CD4-positive, CD25-positive, alpha-beta regulatory T cell (primary cell): ENCODE measurements around the gene RAI14. TPM values are rescaled to one million over a fixed set of nuclear protein-coding genes. Genes with fewer than 3 reads are reported as not detected.

ENCODE experiments used
- ATAC-seq, 2 donors: fragments of 150-1000 bp; cut with Tn5 transposase; one replicate each; pipeline ENCODE4 v1.10.0; 2021; ENCODE audit warnings: low read depth in 2 of 2, moderate number of reproducible peaks in 2 of 2, moderate library complexity in 1 of 2
- DNase-seq, 3 donors: peaks; one replicate each; pipeline versions ENCODE4 v3.0.0 to v3.0.0-alpha.2; 2012 to 2022; ENCODE audit warnings: mixed read lengths in 1 of 3
- H3K27ac ChIP-seq: one replicate; pipeline ENCODE4 v1.7.0; 2013; ENCODE audit warnings: mild to moderate bottlenecking, low read length; ENCODE audit not compliant: insufficient read depth, poor library complexity, severe bottlenecking
- H3K27me3 ChIP-seq: one replicate; pipeline ENCODE4 v1.7.0; 2013; ENCODE audit warnings: low read length; ENCODE audit not compliant: control insufficient read depth, insufficient read depth
- H3K36me3 ChIP-seq: one replicate; pipeline ENCODE4 v1.7.0; 2013; ENCODE audit warnings: mild to moderate bottlenecking, low read length, moderate library complexity; ENCODE audit not compliant: control insufficient read depth, insufficient read depth
- H3K4me1 ChIP-seq: 2 replicates; pipeline ENCODE4 v1.7.0; 2013; ENCODE audit warnings: mild to moderate bottlenecking, low read length; ENCODE audit not compliant: insufficient read depth, control insufficient read depth, poor library complexity, severe bottlenecking
- H3K4me3 ChIP-seq: one replicate; pipeline ENCODE4 v1.7.0; 2013; ENCODE audit warnings: low read depth, mild to moderate bottlenecking, low read length, moderate library complexity
- H3K9me3 ChIP-seq, 2 experiments: 1 replicate in 1 of 2; 2 replicates in 1 of 2; pipeline ENCODE4 v1.7.0; 2013; ENCODE audit warnings: low read length in 2 of 2, mild to moderate bottlenecking in 1 of 2, moderate library complexity in 1 of 2; ENCODE audit not compliant: control insufficient read depth in 2 of 2
- H3K27ac Mint-ChIP-seq, 3 donors: one replicate each; pipeline ENCODE4 v1.8.0; 2020 to 2022; ENCODE audit warnings: mild to moderate bottlenecking in 3 of 3, mixed read lengths in 3 of 3, moderate library complexity in 2 of 3
- H3K27me3 Mint-ChIP-seq: one replicate; pipeline ENCODE4 v1.8.0; 2022; ENCODE audit warnings: mild to moderate bottlenecking, mixed read lengths
- H3K36me3 Mint-ChIP-seq: one replicate; pipeline ENCODE4 v1.8.0; 2020; ENCODE audit warnings: mixed read lengths
- H3K4me1 Mint-ChIP-seq, 4 donors: one replicate each; pipeline ENCODE4 v1.8.0; 2020 to 2022; ENCODE audit warnings: mixed read lengths in 4 of 4, mild to moderate bottlenecking in 1 of 4
- H3K4me3 Mint-ChIP-seq, 4 donors: one replicate each; pipeline ENCODE4 v1.8.0; 2020 to 2022; ENCODE audit warnings: mild to moderate bottlenecking in 4 of 4, mixed read lengths in 4 of 4, moderate library complexity in 3 of 4
- H3K9me3 Mint-ChIP-seq, 7 donors: one replicate each; pipeline ENCODE4 v1.8.0; 2020 to 2022; ENCODE audit warnings: mixed read lengths in 7 of 7, mild to moderate bottlenecking in 3 of 7, moderate library complexity in 2 of 7
- polyA plus RNA-seq, 4 donors: library from polyadenylated mRNA; unstranded; fragments of 300-500 nt; fragmentation: Illumina TruSeq; gene quantifications; one replicate each; pipeline ENCODE4 v1.2.3, GENCODE V29; 2021
- total RNA-seq: library from RNA; stranded (reverse); gene quantifications from one replicate; pipeline ENCODE4 v1.2.3, GENCODE V29; 2022

The RAI14 gene
- total and polyA plus RNA-seq, 5 donors from 2014 or later = 0.12 TPM; not detected in 4

DNA sequence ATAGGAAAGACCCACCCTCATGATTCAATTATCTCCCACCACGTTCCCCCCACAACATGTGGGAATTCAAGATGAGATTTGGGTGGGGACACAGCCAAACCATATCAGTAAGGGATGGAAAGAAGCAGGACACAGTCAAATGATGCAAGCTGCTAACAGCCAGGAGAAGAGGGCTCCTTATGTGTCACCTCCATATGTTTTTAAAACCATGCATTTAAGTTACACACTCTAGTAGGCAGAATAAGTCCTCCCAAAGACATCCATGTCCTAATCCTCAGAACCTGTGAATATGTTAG, 178.6 kb downstream of the RAI14 start:
- no peak for DNase-seq
- Histone ChIP-seq H3K9me3 (no peaks in the 10 kb centered on the region), H3K27me3 (no peaks in the 10 kb centered on the region), H3K4me3 (no peak overlapping the region), H3K27ac (no peak overlapping the region), H3K36me3 (no peaks in the 10 kb centered on the region), H3K4me1 (peaks cover 5% of the 10 kb centered on the region)
- Mint-ChIP-seq H3K4me1 (peaks cover 5 to 12% (median 11%) of the 10 kb centered on the region in 4 donors), H3K27ac (no peak overlapping the region), H3K9me3 (peaks cover 0 to 1% (median 0%) of the 10 kb centered on the region in 7 donors), H3K27me3 (peaks cover 3% of the 10 kb centered on the region), H3K4me3 (peak overlapping the region in 1 of 4 donors; percentile 1), H3K36me3 (no peaks in the 10 kb centered on the region)
- no peak for ATAC-seq

GRCh38 chr5:34835664-34836063, 179.5 kb downstream of the RAI14 start:
- Mint-ChIP-seq H3K4me3 (no peak overlapping the region), H3K27ac (no peak overlapping the region), H3K36me3 (no peaks in the 10 kb centered on the region), H3K4me1 (peaks cover 6 to 14% (median 12%) of the 10 kb centered on the region in 4 donors), H3K9me3 (peaks cover 0 to 1% (median 0%) of the 10 kb centered on the region in 7 donors), H3K27me3 (peaks cover 6% of the 10 kb centered on the region)
- DNase-seq (no peak), ATAC-seq (no peak)
- no peaks in the 10 kb centered on the region for H3K9me3 ChIP-seq
- H3K4me3 ChIP-seq = no peak overlapping the region
- no peaks in the 10 kb centered on the region for H3K27me3 ChIP-seq
- H3K4me1 ChIP-seq = peaks cover 7% of the 10 kb centered on the region
- H3K36me3 ChIP-seq = no peaks in the 10 kb centered on the region
- no peak overlapping the region for H3K27ac ChIP-seq

GRCh38 chr5:34838785-34839714, 182.9 kb downstream of the RAI14 start, which contains the start of gene TTC23L:
TSS of gene TTC23L (plus strand) at chr5:34839164. CDS start at chr5:34840672, 1,508 bp downstream.
- Histone ChIP-seq H3K36me3 (no peaks in the 10 kb centered on the region), H3K27ac (peak within 1 kb of the TSS; percentile 61), H3K4me3 (peak within 1 kb of the TSS; percentile 83), H3K27me3 (no peaks in the 10 kb centered on the region), H3K4me1 (peaks cover 7% of the 10 kb centered on the region), H3K9me3 (no peaks in the 10 kb centered on the region)
- Mint-ChIP-seq H3K4me3 (peak within 1 kb of the TSS; percentile 91 to 94 (median 92)), H3K27ac (peak within 1 kb of the TSS; percentile 92 to 96 (median 95)), H3K9me3 (peaks cover 0 to 1% (median 0%) of the 10 kb centered on the region in 7 donors), H3K36me3 (no peaks in the 10 kb centered on the region), H3K27me3 (peaks cover 11% of the 10 kb centered on the region), H3K4me1 (peaks cover 6 to 14% (median 12%) of the 10 kb centered on the region in 4 donors)
- peak; percentile 81 to 92 (median 87) for DNase-seq
- ATAC-seq = peak; percentile 86 to 90

DNA sequence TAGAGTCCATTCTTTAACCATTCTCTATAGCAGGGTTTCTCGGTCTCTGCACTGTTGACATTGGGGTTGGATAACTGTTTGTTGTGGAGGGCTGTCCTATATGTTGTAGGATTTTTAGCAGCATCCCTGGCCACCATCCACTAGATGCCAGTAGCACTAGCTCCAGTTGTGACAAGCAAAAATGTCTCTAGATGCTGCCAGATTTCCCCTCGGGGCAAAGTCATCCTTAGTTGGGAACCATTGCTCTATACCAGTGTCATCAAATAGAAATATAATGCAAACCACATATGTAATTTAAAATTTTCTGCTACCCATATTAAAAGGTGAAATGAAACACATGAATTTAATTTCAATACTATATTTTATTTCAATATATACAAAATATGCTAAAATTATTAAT, 185.7 kb downstream of the RAI14 start:
- peaks cover 7% of the 10 kb centered on the region for H3K4me1 ChIP-seq
- no peaks in the 10 kb centered on the region for H3K9me3 ChIP-seq
- no peaks in the 10 kb centered on the region for H3K9me3 Mint-ChIP-seq

DNA sequence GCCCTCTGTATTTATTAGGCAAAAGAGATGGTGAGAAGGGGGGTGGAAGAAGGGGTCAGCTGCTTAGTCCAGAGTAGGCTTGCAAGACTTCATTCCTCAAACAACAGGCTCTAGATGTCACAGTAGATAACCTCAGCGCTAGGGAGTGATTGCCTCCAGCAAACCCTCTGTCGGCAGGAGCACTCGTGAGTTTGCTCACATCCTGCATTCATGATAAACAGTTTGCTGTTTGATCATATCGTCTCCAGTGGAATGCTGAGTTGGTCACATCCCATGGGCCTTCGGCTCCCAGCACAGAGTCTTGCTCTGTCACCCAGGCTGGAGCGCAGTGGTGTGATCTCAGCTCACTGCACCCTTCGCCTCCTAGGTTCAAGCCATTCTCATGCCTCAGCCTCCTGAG, 186.4 kb downstream of the RAI14 start:
- no peak overlapping the region for H3K27ac Mint-ChIP-seq
- H3K9me3 Mint-ChIP-seq = no peaks in the 10 kb centered on the region
- H3K4me1 ChIP-seq = peaks cover 7% of the 10 kb centered on the region
- no peak overlapping the region for H3K4me3 ChIP-seq
- H3K27ac ChIP-seq = no peak overlapping the region
- H3K9me3 ChIP-seq = no peaks in the 10 kb centered on the region
- no peaks in the 10 kb centered on the region for H3K36me3 Mint-ChIP-seq
- no peaks in the 10 kb centered on the region for H3K27me3 ChIP-seq
- ATAC-seq (no peak), DNase-seq (no peak)
- peaks cover 4 to 14% (median 8%) of the 10 kb centered on the region in 4 donors for H3K4me1 Mint-ChIP-seq
- peaks cover 22% of the 10 kb centered on the region for H3K27me3 Mint-ChIP-seq
- no peak overlapping the region for H3K4me3 Mint-ChIP-seq
- H3K36me3 ChIP-seq = no peaks in the 10 kb centered on the region

More for the DNA sequence above, 185.7 kb downstream of the RAI14 start:
- no peaks in the 10 kb centered on the region for H3K27me3 ChIP-seq
- Mint-ChIP-seq H3K4me1 (peaks cover 6 to 14% (median 9%) of the 10 kb centered on the region in 4 donors), H3K27me3 (peaks cover 22% of the 10 kb centered on the region), H3K27ac (no peak overlapping the region), H3K36me3 (no peaks in the 10 kb centered on the region), H3K4me3 (peak overlapping the region in 1 of 4 donors; percentile 61)
- no peak overlapping the region for H3K27ac ChIP-seq
- H3K4me3 ChIP-seq = no peak overlapping the region
- DNase-seq (no peak), ATAC-seq (no peak)
- no peaks in the 10 kb centered on the region for H3K36me3 ChIP-seq

DNA sequence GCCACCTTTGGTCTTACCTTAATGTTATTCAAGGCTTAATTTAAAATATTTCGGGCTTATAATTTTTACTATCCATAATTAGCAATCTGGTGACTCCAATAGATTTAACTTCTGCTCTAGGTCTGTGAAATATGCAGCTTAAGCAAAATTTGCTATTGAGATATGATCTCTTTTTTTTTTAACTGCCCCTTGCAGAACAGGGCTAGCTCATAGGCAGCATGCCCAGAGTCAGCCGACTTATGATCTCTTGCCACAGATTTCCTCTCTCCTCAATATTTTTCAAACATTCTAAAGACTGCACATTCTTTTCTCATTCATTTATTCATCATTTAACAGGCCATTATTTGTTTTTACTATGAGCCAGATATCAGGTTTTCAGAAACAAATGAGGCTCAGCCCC, 187.4 kb downstream of the RAI14 start:
- peak overlapping the region in 1 of 4 donors; percentile 4 for H3K4me3 Mint-ChIP-seq

GRCh38 chr5:34844106-34844505, 188.0 kb downstream of the RAI14 start:
- Histone ChIP-seq H3K9me3 (no peaks in the 10 kb centered on the region), H3K27me3 (no peaks in the 10 kb centered on the region), H3K4me1 (peaks cover 7% of the 10 kb centered on the region), H3K4me3 (no peak overlapping the region), H3K27ac (no peak overlapping the region), H3K36me3 (no peaks in the 10 kb centered on the region)
- H3K4me3 Mint-ChIP-seq = no peak overlapping the region
- peaks cover 30% of the 10 kb centered on the region for H3K27me3 Mint-ChIP-seq
- DNase-seq = no peak
- H3K27ac Mint-ChIP-seq = no peak overlapping the region
- H3K9me3 Mint-ChIP-seq = no peaks in the 10 kb centered on the region
- no peak for ATAC-seq
- H3K4me1 Mint-ChIP-seq = peaks cover 0 to 9% (median 6%) of the 10 kb centered on the region in 4 donors
- H3K36me3 Mint-ChIP-seq = no peaks in the 10 kb centered on the region

More for the DNA sequence above, 187.4 kb downstream of the RAI14 start:
- H3K4me1 Mint-ChIP-seq = peaks cover 4 to 13% (median 8%) of the 10 kb centered on the region in 4 donors
- Histone ChIP-seq H3K4me3 (no peak overlapping the region), H3K4me1 (peaks cover 7% of the 10 kb centered on the region), H3K27ac (no peak overlapping the region), H3K36me3 (no peaks in the 10 kb centered on the region), H3K9me3 (no peaks in the 10 kb centered on the region), H3K27me3 (no peaks in the 10 kb centered on the region)
- H3K9me3 Mint-ChIP-seq = no peaks in the 10 kb centered on the region
- peaks cover 28% of the 10 kb centered on the region for H3K27me3 Mint-ChIP-seq
- ATAC-seq (no peak), DNase-seq (no peak)
- no peak overlapping the region for H3K27ac Mint-ChIP-seq
- no peaks in the 10 kb centered on the region for H3K36me3 Mint-ChIP-seq
